Measurements from ENCODE around the gene HNRNPAB.
"Not testable (repeated sequence)": the region's sequence is repeated elsewhere in the genome, so short reads cannot be mapped to it uniquely, and the experiment has no call there.

The HNRNPAB gene

DNA sequence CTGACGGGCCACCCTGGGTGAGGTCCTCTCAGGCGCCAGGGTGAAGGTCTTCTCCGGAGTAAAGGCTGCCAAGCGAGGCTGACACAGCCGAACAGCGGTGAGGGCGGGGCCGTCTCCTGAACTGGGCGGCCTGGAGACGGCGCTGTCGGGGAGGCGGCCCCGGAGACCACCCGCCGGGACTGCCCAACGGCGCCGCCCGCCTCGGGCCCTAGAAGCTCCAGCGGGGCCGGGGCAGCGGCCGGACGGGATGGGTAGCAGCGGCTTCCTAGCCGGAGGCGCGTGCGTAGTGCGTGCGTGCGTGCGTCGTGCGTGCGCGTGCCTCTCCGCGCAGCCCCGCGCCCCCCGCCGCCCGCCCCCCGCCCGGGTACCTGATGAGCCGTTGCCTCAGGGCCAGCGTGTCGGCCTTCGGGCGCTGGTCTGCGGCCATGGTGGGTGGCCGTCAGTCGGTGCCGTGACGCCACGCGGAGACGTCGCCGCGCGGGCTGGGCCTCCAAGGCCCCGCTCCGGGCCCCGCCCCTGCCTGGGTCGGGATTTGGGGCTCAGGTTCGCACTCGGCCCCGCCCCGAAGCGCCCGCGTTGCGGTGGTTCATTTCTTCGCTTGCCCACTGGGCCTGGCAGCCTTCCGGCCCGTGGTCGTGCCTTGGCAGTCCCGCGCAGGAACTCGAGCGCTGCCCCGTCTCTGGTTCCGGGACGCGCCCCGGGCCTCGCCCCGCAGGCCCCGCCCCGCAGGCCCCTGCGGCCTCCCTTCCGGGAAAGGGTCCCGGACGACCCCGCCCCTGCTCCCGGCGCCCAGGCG lies 28.0 kb downstream of the HNRNPAB start, which contains the start of gene PHYKPL:
Gene PHYKPL (minus strand): TSS at position 679 of the 796 bp plus-strand sequence. CDS start 252 bp downstream, at position 427.
- peak; percentile 35 for DNase-seq

DNA sequence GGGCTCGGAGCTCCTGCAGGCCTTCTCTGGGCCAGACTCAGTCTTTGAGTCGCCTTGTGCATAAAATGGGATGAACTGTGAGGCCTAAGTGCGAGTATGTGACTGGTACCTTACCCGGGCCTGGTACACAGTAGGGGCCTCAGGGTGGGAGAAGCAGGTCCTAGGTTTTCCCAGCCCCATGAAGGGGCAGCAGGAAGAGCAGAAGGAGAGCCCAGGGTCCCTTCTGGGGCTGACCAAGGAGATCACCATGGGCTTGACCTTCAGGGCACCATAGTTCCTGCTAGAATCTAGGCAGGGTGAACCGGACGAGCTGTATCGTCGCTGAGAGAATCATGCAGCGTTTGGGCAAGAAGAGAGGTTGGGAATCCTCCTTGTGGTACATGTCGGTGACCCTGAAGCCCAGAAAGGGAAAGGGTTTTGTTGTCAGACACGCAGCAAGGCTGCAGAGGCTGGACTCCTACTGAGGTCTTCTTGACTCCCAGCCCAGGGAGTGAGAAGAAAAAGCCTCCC lies 28.6 kb downstream of the HNRNPAB start:
- DNase-seq: no peak

DNA sequence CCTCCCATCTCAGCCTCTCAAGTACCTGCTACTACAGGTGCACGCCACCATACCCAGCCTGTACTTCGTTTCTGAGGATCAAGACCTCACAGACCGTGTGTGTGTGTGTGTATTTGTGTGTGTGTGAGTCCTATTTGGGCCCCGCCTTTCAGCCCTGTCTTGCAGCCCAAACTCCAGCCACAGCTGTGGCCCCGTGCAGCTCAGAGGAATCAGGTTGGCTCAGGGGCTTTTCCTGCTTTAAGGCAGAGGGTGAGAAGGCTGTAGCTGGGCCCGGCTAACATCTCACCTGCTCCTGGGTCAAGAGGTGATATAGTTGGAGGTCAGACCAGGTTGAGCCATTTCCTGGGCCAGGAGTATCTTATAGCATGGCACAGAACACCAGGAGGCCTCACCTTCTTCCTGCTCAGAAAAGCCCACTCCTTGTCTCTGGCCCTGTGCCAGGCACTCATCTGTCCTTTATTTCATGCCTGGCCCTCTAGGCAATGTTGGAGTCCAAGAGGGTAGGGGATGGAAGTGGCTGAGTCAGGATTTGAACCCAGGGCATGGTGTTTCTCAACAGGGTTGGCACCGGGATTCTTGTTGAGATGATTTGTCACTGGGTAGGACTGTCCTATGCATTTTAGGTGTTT lies 29.9 kb downstream of the HNRNPAB start:
- no peak for DNase-seq

- no peak for DNase-seq
These were observed 30.6 kb downstream of the HNRNPAB start for GRCh38 chr5:178234750-178235587.

DNA sequence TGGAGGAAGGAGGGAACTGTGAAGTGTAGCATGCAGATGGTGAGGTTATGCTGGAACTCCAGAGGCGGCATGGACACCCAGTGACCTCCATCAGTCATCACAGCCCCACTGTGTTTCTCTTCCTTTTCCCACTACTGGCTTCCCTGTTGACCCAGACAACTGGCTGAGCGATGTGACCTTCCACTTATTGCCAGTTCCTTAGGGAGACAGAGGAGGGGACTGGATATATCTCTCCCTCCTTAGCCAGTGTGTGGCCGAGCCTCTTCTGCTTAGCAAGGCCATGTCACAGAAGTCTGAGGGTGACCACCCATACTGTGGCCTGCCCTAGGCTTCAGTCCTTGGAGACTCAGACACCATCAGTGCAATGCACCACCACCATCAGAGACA lies 31.2 kb downstream of the HNRNPAB start:
- no peak for DNase-seq

GRCh38 chr5:178236126-178236525 lies 31.8 kb downstream of the HNRNPAB start:
- DNase-seq: no peak

- DNase-seq: no peak
These were observed 32.3 kb downstream of the HNRNPAB start for GRCh38 chr5:178236679-178237078.

GRCh38 chr5:178237431-178238312 lies 33.3 kb downstream of the HNRNPAB start:
- no peak for DNase-seq

DNA sequence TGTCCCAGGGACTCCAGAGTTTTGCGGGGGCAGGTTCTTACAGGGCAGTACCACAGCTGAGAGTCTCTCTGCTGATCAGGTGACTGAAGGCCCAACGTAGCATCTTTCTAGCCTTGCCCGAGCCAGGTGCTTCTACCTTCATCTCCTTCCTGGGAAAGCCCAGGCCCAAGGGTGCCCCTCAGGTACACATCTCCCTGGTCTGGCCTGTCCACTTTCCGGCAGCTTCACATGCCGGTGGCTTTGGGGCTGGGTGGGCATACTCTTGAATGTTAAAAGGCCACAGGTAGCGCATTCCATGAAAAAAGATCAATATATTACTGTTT lies 33.9 kb downstream of the HNRNPAB start:
- DNase-seq: no peak

- no peak for DNase-seq
These were observed 34.6 kb downstream of the HNRNPAB start for GRCh38 chr5:178238711-178239592.

- not testable (repeated sequence) for DNase-seq
These were observed 35.4 kb downstream of the HNRNPAB start for GRCh38 chr5:178239626-178240301.

GRCh38 chr5:178240341-178240741 lies 36.0 kb downstream of the HNRNPAB start:
- no peak for DNase-seq

GRCh38 chr5:178240766-178241165 lies 36.4 kb downstream of the HNRNPAB start:
- no peak for DNase-seq

DNA sequence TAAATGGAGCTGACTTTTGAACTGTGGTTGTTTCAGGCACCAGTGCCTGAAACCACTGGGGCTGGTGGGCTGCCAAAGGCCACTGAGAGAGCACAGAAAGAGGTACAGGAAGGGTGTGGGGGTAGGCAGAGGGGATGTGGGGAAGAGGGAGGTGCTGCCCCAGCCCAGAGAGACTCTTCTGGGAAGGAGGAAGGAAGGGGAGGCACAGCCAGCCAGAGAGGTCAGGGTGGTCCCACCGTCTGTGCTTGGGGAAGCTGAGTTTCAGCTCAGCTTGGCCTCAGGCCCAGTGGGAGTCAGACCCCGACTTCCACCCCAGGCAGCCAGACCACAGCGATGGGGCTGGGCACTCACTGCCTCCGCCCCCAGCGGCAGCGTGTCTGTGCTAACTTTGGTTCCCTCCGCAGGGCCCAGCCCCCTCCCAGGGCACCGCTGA lies 36.9 kb downstream of the HNRNPAB start:
- DNase-seq: no peak

GRCh38 chr5:178241688-178242231 lies 37.4 kb downstream of the HNRNPAB start:
- DNase-seq: no peak

- no peak for DNase-seq
These were observed 38.1 kb downstream of the HNRNPAB start for GRCh38 chr5:178242416-178242815.

DNA sequence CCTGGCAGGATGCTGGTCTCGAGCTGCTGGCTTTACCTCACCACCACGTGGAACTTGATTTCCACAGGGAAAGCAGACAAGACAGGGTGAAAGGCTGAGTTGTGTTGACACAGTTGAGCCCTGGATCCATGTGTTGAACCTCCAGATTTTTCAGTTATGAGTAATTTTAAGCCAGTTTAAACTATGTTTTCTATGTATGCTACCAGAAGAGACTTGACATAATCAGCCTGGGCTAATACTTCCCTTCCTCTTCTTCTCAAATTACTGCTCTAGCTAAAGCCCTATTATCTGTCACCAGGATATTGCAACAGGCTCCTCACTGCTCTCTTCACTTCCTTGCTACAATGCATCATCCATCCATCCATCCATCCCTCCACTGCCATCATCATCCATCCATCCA lies 40.2 kb downstream of the HNRNPAB start:
- no peak for DNase-seq

DNA sequence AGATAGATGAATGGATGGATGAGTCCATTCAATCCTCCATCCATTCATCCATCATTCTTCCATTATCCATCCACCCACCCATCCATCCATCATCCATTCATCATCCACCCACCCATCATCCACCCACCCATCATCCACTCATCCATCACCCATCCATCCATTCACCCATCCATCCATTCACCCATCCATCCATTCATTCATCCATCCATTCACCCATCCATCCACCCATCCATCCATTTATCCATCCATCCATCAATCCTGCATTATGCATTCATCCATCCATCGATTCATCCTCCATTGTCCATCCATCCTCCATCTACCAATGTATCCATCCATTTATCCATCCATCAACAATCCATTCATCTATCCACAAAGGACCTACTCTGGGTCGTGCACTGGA lies 41.1 kb downstream of the HNRNPAB start:
- DNase-seq: no peak

- no peak for DNase-seq
These were observed 42.4 kb downstream of the HNRNPAB start for GRCh38 chr5:178246624-178247279.

Measured in NCI-H2171 (cell line).